Measurements from ENCODE around the gene RAB37. TPM values are rescaled to one million over a fixed set of nuclear protein-coding genes. Genes with fewer than 3 reads are reported as not detected.

RAB37 gene
- total RNA-seq, 1 experiment from 2014 or later, result not detected

DNA sequence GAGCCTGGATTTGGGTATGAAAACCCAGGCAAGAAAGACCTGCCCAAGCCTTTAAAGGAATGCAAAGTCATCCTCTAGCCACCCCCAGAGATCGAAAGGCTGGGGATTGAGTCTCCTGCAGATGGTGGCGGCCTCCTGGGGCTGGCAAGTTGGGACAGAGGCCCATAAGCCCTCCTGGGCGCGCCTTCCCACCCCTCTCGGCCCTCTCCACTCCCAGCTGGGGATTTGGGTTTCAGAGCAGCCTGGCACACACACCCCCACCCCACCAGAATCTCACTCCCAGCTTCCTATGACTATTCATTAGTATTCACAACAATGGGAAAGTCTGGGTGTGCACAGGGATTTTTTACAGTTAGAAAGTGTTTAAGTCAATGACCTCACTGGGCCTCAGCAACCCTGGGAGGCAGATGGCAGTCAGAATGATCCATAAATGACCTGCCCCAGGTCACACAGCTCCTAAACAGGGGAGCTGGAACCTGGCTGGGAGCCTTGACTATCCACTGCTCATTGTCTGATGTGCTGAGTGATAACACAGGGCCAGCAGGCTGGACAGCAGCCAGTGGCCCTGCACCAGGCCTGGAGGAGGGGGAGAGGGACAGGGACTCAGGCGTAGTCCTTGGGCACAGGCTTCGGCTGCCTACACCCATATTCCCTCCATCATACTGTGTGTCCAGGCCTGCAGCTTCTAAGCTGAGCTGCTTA lies 23.5 kb downstream of the RAB37 start:
- DNase-seq (ENCODE audit: low spot score), result no peak

DNA sequence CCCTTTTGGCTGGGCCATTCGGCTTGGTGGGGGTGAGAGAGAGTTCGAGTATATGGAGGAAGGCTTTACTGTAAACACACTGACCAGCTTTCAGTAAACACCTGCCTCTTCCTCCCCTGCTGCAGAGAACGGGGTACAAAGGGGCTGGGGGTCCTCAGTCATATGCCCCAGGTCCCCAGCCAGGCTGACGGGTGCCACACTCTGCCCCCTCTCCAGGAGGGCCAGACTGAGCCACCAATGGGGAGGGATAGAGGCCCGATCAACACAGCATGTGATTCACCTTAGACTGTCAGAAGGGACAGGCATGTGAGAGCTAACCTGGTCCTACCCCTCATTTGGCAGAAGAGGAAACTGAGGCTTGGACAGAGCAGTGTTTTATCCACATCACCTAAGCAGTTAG lies 24.4 kb downstream of the RAB37 start:
- DNase-seq (ENCODE audit: low spot score), result no peak

DNA sequence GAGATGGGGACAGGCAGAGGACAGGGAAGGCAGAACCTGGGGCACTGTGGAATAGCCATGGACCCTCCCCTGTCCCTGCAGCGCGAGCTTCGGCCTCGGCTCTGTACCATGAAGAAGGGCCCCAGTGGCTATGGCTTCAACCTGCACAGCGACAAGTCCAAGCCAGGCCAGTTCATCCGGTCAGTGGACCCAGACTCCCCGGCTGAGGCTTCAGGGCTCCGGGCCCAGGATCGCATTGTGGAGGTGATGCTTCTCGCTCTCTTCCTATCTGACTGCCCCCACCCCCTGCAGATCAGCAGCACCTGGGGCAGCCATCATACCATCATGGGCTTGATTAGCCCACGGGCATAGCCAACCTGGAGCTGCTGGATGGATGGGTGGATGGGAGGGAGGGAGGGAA lies 24.9 kb downstream of the RAB37 start:
- no peak for DNase-seq (ENCODE audit: low spot score)

DNA sequence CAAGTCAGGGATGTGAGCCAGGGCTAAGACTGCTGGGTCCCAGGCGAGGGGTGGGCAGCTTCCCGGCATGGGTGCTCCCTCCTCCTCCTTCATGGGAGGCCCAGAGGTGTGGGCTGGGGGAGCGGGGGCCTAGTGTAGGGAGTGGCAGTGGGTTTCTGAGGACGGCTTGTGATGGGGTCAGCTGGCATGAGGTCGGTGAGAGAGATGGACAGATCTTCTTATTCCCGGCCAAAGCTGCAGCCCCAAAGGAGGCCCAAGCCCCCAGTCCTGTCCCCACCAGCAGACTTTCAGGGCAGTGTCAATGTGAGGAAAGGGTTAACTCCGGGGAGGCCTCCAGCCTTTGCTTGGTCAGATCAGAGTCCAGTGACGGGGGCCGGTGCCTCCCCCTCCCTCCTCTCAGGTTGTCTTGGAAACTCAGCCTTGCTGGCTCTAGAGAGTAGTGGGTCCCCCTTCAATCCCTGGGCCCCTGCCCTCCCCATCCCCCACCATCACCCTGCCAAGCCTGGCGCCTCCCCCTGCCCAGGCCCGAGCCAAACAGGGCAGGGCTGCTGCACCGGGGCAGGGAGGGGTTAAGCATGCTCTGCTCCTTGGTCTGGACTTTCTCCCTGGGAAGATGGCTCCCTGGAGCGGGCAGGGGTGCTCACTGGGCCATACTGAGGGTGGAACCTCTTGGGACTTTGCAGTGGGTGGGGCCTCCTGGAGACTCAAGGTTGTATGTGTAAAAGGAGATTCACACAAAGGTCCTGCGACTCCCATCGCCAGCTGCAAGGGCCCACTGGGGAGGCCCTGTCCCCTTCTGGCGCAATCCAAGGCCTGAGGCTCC lies 26.7 kb downstream of the RAB37 start:
- no peak for DNase-seq (ENCODE audit: low spot score)

DNA sequence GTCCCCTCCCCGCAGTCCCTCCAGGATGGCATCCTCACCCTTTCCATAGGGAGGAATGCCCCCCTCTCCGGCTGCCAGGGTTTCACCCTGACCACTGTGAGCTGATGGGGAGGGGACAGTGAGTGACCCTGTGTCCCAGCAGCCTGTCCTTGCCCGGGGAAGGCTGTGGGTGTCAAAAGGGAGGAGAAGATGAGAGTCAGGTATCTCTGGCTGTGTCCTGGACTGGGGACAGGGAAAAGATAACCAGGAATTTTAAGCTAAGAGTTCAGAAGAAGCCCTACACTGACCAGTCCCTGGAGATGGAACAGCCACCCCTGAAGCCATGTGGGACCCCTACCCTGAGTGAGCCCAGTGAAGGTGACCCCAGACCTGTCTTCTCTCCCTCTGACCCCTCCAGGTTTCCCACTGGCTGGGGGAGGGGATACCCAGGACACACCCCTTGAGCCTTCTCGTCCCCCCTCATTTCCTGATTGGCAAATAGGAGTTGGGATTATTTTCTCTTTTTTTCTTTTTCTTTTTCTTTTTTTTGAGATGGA lies 27.8 kb downstream of the RAB37 start:
- no peak for DNase-seq (ENCODE audit: low spot score)

DNA sequence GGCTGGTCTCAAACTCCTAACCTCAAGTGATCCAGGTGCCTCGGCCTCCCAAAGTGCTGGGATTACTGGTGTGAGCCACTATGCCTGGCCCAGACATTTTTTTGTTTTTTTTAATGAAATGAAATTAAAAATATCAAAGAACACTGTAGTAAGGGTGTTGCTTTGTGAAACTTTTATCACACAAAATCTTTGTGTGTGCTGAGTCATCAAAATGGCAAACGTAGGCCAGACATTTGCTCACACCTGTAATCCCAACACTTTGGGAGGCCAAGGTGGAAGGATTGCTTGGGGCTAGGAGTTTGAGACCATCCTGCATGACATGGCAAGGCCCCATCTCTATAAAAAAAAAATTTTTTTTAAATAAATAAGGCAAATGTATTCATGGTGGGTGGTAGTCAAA lies 29.4 kb downstream of the RAB37 start:
- no peak for DNase-seq (ENCODE audit: low spot score)

DNA sequence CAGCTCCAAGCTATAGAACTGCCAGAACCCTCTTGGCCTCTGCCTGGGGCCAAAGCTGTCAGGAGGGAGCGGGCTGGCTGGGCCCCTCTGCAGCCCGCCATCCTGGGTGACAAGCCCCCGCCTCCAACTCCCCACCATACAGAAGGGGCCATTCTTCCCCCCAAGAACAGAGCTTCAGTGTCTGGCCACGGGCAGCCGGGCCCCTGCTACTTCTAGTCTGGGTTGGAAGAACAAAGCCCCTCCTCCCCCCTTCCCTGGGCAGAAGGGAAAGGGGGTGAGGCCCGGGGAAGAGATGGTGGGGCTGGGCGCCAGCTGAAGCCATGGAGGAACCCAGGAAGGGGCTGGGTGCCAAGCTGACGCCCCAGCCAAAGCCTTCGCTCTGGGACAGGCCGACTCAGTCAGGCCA lies 30.1 kb downstream of the RAB37 start:
- no peak for DNase-seq (ENCODE audit: low spot score)

DNA sequence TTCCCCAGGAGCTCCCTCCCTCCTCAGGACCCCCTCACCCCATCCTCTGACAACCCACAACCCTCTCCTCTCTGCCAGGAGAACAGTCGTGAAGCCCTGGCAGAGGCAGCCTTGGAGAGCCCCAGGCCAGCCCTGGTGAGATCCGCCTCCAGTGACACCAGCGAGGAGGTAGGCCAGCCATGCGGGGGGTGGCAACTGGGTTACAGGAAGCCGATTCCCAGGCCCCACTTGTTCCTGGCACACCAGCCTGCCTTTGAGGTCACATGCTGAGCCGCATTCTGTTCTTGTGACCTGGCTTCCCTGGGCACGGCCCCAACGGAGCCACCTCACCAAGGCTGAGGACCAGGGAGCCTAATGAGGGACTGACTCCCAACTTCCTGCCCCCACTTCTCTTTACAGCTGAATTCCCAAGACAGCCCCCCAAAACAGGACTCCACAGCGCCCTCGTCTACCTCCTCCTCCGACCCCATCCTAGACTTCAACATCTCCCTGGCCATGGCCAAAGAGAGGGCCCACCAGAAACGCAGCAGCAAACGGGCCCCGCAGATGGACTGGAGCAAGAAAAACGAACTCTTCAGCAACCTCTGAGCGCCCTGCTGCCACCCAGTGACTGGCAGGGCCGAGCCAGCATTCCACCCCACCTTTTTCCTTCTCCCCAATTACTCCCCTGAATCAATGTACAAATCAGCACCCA lies 31.2 kb downstream of the RAB37 start:
- DNase-seq (ENCODE audit: low spot score), result peak; percentile 89

DNA sequence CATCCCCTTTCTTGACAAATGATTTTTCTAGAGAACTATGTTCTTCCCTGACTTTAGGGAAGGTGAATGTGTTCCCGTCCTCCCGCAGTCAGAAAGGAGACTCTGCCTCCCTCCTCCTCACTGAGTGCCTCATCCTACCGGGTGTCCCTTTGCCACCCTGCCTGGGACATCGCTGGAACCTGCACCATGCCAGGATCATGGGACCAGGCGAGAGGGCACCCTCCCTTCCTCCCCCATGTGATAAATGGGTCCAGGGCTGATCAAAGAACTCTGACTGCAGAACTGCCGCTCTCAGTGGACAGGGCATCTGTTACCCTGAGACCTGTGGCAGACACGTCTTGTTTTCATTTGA lies 31.7 kb downstream of the RAB37 start:
- no peak for DNase-seq (ENCODE audit: low spot score)

DNA sequence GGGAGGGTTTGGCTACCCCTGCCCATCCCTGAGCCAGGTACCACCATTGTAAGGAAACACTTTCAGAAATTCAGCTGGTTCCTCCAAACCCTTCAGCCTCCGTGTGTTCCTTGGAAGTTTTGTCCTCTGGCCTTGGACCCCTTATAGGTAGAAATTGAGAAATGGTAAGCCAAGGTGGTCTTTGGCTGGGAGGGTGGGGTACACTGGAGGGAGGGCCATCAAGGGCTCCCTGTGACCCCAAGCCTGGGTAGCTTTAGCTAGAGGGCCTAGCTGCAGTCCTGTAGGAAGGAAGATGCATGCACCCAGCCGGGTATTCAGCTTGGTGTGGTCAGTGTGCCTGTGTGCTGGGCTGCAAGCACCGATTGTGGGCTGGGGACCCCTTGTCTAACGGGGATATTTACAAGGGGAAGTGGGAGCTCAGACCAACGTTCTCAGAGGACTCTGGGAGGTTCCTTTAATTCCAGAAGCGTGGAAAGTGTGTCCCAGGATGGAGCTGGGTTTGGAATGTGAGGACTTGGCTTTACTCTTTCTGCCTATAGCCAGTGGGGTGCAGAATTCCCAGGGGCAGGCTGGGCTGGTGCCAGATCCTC lies 32.3 kb downstream of the RAB37 start:
- DNase-seq (ENCODE audit: low spot score), result no peak

DNA sequence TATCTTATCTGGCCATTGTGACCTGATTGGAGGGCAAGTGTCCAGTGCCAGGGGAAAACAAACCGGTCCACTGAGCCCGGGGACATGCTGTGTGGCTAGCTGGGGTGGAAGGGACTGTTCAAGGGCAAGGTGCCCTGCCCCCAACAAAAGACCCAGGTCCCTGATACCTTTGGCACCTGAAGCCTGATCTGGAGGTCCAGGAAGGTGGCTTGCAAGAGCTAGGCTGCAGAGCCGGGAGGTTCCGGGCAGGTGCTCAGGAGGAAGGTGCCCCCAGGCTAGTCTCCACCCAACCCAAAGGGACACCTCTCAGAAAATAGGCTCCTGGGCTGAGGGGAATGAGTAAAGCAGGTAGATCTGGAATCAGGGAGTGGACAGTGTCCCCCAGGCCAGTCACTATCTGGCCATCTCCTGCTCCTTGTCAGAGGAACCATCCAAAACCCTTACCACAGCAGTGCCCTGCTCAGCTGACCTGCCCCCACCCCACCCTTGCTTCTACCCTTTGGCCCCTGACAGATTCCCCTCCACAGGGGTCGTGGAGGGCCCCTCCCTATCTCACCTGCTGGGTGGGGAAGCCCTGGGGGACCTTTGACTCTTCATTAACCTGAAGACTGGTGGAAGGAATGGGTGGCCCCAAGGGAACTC lies 32.9 kb downstream of the RAB37 start:
- DNase-seq (ENCODE audit: low spot score), result no peak

DNA sequence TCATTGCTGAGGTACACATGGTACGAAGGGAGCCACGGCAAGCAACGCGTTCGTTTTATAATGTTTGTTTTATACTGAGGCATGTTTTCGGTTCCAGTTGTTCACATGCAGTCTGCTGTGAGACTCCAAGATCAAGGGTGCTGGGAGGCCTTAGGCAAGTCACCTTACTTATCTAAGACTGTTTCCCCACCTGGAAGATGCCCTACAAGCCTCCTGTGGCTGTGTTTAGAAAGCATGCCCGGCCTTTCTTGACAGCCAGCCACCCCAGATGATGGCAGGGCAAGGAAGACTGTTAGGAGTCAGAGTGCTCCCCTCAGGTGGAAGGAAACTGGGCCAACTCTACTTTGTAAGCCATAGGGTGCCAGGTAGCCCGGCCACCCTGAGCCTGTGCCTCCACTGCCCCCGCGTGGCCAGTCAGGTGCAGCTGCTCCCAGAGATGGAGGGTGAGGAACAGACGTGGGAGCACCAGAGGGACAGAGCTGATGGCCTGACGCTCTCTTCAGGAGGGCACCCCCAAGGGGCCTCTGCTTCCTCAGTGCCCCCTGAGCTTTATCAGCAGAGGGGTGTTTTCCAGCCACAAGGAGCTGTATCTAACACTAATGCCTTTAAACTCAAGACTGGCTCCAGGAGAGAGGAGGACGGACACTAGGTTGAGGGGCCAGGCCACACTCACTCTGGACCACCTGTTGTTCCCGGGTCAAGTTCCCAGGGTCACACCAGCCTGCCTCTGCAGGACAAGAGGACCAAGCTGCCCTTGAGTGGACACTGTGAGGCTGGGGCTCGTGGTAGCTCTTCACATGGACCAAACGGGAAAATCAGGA lies 33.7 kb downstream of the RAB37 start:
- DNase-seq (ENCODE audit: low spot score), result peak; percentile 58

DNA sequence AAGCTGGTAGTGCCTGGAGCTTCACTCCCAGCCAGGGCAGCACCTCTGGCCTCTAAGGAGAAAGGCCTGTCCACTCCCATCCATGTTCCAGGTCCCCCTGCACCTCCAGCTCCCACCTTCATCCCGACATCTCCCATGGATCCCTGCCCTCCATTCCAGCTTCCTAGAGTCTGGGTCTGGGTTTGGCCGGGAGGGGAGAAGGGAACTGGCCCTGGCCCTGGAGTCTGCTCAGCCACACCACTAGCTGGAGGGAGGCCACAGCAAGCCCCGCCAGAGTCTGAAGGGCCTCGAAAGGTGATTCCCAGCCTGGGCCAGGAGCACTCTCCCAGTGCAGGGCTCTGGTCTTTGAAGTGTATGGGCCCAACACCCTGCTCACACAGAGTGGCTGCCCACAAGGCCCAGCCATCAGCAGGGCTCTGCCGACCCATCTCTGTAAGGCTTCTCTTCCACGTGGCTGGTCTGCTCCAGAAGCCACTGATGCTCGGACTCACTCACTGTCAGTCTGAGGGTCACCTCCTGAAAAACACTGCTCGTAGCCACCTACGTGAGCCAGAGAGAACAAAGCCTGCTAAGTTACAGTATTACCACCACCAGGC lies 34.4 kb downstream of the RAB37 start:
- no peak for DNase-seq (ENCODE audit: low spot score)

DNA sequence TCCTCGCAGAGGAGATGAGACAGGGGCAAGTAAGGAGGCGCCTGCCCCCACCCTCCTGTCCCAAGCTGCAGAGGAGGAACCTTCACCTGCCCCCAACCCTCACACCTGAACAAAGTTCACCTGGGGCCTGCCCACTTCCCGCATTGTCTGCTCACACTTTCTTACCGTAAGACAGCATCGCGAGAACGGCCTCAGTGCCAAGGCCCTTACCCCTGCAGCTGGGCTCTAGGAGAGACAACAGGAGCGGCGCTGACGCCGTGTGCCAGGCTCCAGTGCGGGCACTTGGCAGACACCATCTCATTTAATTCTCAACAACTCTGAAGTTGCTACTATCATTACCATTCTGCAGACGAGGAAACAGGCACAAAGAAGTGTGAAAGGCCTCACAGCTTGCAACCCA lies 35.0 kb downstream of the RAB37 start:
- no peak for DNase-seq (ENCODE audit: low spot score)

DNA sequence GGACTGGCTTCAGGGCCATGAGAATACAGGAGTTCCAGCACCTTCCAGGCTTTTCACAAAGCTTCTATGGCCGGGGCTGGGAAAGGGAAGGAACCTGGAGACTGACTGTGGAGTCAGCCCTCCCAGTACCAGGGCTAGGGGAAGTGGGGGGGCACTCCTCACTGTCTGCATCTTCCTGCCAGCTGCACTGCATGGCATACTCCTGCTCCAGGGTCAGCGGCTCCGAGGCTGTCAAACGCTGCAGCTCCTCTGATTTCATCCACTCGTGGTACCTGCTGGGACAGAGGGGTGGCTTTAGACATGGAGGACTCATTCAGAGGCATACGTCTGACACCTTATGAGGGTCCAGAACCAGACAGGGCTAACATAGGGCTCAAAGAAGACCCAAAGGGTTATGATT lies 36.4 kb downstream of the RAB37 start:
- DNase-seq (ENCODE audit: low spot score), result no peak

DNA sequence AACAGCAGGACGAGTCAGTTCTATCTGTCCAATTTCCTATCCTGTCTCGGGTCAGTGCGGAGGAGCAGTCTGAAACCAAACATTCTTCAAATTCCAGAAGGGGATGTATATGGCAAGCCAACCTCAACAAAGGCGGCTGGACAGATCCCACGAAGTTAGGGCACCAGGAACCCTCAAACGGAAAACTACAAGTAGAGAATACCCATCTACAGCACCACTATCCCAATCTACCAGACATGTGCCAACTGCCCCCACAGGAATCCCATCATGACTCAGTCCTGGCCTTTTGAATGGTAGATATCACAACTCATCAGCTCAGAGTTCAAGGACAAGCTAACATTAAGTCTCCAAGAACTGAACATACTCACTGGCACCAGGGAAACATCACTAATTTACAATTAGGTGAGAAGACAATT lies 36.8 kb downstream of the RAB37 start:
- DNase-seq (ENCODE audit: low spot score), result no peak

DNA sequence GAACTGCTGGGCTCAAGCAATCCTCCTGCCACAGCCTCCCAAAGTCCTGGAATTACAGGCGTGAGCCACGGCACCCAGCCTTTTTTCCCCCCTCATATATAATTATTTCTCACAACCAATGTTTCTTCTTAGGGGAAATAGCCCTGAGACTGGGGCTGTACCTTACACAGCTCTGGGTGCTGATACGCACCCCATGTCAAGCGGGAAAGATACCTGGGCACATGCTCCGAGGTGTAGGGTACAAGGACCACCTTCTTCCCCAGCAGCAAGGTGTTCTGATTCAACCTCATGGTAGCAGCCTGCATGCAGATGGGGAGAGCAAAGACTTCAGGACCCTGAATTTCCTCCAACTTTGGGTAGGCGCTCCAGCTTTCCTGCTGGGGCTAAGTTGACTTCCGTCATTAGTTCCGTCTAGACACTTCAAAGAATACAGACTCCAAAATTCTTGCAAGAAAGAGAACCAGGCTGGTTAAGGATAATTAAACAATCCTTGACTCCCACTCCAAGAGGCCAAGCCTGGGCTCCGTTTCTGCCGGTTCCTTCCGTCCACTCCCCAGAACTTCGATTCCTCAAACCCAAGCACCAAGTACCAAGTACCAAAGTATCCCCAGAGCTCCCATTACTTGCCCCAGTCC lies 38.5 kb downstream of the RAB37 start:
- no peak for DNase-seq (ENCODE audit: low spot score)

DNA sequence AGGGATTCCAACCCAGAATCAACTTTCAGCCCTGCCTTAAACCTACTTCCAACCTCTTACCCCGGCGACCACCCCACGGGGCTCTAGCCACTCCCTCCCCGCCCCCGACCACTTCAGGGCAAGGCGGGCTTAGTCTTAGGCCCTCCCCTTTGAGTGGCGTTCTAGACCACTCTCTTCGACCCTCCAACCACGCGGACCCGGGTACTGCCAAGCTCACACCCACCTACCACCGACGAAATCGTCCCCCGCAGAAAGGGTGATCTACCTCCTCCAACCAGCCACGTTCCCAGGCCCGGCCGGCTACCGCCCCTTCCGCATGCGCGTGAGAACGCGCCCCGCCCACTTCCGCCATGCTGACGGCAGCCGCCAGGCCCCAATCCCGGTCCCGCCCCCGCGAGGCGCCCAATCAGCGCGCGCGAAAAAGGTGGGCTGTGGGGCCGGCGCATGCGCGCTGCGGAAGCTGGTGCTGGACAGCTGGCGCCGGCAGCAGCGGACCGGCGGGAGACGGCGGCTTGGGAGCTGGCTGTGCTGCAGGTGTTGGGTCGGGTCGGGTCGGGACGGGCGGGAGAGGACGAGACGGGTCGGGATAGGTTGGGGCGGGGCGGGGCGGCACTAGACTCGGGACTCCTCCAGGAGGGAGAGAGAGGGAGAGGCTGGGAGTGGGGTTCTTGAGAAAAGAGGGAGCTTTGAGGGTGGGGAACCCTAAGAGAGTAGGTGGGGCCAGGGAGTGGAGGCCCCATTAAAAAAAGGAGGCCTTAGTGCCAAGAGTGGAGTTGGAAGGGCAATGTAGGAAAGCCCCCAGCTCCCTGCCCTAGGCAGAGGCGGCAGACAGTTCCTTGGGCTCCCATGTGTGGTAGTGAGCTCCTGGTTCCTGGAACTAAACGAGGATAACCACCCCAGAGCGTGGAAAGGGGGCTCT lies 39.2 kb downstream of the RAB37 start, which contains the start of gene NAT9:
NAT9 (minus strand) TSS at position 302 of the 919 bp plus-strand sequence. CDS start 647 bp downstream, outside the sequence.
- peak; percentile 95 for DNase-seq (ENCODE audit: low spot score)

DNA sequence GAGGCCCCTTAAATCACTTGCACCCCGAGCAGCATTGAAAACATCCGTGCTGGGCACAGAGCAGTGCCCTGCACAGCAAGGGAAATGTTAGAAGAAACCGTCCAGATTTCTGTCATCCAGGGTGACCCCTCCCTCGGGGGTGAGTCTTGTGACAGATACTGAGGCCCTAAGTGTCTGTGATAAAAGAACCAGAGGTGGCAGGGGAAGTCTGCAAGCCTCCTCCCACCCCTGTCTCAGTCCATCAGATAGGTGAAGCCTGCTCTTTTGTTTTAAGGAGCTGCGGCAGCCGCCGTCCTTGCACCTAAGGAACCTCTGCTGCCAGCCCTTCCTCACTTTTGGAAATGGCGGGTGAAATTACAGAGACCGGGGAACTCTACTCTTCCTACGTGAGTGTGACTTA lies 39.9 kb downstream of the RAB37 start:
- no peak for DNase-seq (ENCODE audit: low spot score)

Measured in H4 (cell line).